ENCODE data around the gene KHNYN.

DNA sequence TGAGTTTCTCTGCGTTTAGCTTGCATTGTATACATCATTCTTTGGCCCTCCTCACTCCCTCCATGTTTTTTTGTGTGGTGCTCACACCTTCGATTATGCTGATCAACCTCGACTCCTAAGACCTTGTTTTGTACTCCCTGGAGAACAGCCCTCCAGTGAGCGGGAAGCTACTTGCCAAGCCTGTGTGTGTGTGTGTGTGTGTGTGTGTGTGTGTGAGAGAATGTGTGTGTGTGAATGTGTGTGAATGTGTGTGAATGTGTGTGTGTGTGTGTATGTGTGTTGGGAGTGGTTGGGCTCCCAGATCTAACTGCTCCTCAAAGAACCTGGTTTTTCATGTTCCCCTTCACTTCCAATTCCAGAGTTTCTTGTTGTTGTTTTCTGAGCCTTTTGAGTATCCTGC, 24.9 kb upstream of the KHNYN start:
- TF ChIP-seq POLR2A (IDR thresholded peaks at IDR 0.05; ENCODE audit: low read length) (no peak), GATA1 (IDR thresholded peaks at IDR 0.05; ENCODE audit: low read depth, low read length) (no peak)

Measured in erythroblast (primary cell).